ENCODE measurements around the gene TNFRSF9. TPM values are rescaled to one million over a fixed set of nuclear protein-coding genes. Genes with fewer than 3 reads are reported as not detected.

Gene TNFRSF9
- total and polyA plus RNA-seq, 9 of the 15 experiments (the other 6 are each of a cell fraction or from before 2014, with no cell fraction given): 0.04 to 0.29 (median 0.08) TPM; not detected in 1

DNA sequence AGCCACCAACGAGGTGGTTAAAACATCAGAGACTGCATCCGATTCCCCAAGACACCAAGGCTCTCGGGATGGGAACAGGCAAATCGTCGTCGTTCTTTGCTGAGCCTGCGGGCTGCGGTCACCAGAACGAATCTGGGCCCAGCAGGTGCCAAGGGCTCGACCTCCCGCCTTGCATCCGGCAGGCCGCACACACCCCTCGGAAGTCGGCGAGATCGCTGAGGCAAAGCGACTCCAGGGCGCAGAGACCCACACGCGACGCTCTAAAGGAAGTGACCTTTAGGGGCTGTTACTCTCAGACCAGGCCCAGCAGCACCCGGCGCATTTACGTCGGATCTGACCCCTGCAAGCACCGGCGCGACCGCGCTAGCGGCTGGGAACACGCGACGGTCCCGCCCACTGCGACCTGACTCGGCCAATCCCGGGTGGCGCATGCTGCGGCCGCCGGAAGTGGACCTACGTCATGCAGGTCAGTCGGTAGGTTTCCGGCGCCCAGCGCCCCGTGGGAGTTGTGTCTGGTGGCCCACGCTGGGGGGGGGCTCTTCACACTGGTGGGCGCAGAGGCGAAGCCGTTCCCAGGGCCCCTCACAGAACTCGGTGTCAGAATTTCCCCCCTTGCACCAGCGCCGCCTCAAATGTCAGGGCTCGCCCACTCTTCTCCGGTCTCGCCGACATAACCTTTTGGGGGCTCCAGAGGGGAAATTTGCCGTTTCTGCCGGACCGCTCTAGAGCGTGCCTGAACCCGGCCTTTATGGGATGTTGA lies 13.4 kb upstream of the TNFRSF9 start (continued):
- TF ChIP-seq ZNF655 (CRISPR knock-in tag; IDR thresholded peaks at IDR 0.05) (no peak), TAF9B (IDR thresholded peaks at IDR 0.05; ENCODE audit: partially characterized antibody) (peak; percentile 73), ZNF57 (CRISPR knock-in tag; IDR thresholded peaks at IDR 0.05) (no peak), SAFB (IDR thresholded peaks at IDR 0.05; ENCODE audit: borderline replicate concordance, low read depth, low read length) (peak; percentile 83), BRCA1 (IDR thresholded peaks at IDR 0.05) (no peak), BRCA1 (CRISPR knock-in tag; IDR thresholded peaks at IDR 0.05) (no peak), GATAD2B (IDR thresholded peaks at IDR 0.05; ENCODE audit: borderline replicate concordance) (peak; percentile 75; the same call in 1 of the 2 replicates), MBD2 (IDR thresholded peaks at IDR 0.05; ENCODE audit: borderline replicate concordance, low read depth) (peak; percentile 81), LCOR (CRISPR knock-in tag; IDR thresholded peaks at IDR 0.05) (0 out of 2 replicates have a peak, but pooled peaks have one; percentile 85), YY1 (IDR thresholded peaks at IDR 0.05; ENCODE audit: borderline replicate concordance in 1 of 3, control insufficient read depth in 1 of 3, extremely low read depth in 1 of 3, insufficient read depth in 3 of 3, insufficient read length in 1 of 3, insufficient replicate concordance in 2 of 3, low read depth in 1 of 3, low read length in 2 of 3) (peak in 1 of 3 experiments; percentile 20), ZNF274 (IDR thresholded peaks at IDR 0.05; ENCODE audit: borderline replicate concordance, low read depth, low read length) (no peak), GABPB1 (CRISPR knock-in tag; IDR thresholded peaks at IDR 0.05) (peak; percentile 96), ZNF436 (CRISPR knock-in tag; IDR thresholded peaks at IDR 0.05) (no peak), JUN (IDR thresholded peaks at IDR 0.05; ENCODE audit: borderline replicate concordance, low read depth, low read length) (peak; percentile 54; the same call in 1 of the 2 replicates), JUN (CRISPR knock-in tag; IDR thresholded peaks at IDR 0.05; ENCODE audit: borderline replicate concordance) (no peak), SMAD1 (IDR thresholded peaks at IDR 0.05; ENCODE audit: low read depth, low read length, partially characterized antibody) (no peak), MBD1 (CRISPR knock-in tag; IDR thresholded peaks at IDR 0.05) (no peak), CBFA2T2 (conservative IDR thresholded peaks at IDR 0.05) (no peak), NRF1 (conservative IDR thresholded peaks at IDR 0.05 in 1 of 2, IDR thresholded peaks at IDR 0.05 in 1 of 2) (peak; percentile 87 to 90), ZNF830 (CRISPR knock-in tag; IDR thresholded peaks at IDR 0.05) (no peak; the same call in 1 of the 2 replicates), ZFP30 (CRISPR knock-in tag; IDR thresholded peaks at IDR 0.05; ENCODE audit: borderline replicate concordance) (no peak)
- TF ChIP-seq, protein P1, sequence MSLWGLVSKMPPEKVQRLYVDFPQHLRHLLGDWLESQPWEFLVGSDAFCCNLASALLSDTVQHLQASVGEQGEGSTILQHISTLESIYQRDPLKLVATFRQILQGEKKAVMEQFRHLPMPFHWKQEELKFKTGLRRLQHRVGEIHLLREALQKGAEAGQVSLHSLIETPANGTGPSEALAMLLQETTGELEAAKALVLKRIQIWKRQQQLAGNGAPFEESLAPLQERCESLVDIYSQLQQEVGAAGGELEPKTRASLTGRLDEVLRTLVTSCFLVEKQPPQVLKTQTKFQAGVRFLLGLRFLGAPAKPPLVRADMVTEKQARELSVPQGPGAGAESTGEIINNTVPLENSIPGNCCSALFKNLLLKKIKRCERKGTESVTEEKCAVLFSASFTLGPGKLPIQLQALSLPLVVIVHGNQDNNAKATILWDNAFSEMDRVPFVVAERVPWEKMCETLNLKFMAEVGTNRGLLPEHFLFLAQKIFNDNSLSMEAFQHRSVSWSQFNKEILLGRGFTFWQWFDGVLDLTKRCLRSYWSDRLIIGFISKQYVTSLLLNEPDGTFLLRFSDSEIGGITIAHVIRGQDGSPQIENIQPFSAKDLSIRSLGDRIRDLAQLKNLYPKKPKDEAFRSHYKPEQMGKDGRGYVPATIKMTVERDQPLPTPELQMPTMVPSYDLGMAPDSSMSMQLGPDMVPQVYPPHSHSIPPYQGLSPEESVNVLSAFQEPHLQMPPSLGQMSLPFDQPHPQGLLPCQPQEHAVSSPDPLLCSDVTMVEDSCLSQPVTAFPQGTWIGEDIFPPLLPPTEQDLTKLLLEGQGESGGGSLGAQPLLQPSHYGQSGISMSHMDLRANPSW (CRISPR knock-in tag; IDR thresholded peaks at IDR 0.05): peak; percentile 89; the same call in 1 of the 2 replicates

Measured in K562 (cell line).